ENCODE results near the gene LRRC43.

LRRC43 gene

DNA sequence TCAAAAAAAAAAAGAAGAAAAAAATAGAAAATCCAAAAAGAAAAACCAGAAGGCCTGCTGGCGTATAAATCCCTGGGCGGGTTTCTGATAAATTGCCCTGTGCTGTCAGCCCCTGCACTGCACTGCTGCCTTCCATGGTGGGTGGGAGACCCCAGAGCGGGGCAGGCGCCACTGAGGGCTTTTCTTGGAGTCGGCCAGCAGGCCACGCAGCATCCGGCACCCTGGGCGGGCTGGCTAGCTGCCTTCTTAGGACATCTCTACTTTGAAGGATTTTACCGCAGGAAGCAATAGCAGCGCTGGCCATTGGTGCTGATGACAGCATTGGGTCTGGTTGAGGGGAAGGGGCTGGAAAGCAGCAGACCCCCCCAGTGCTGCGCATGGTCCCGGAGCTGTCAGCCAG, 38.0 kb upstream of the LRRC43 start:
- H3K4me3 ChIP-seq = no peak overlapping the region
- no peak for DNase-seq (ENCODE audit: low spot score)
- TF ChIP-seq CTCF (IDR thresholded peaks at IDR 0.05) = no peak
- no peak overlapping the region for H3K27ac ChIP-seq

DNA sequence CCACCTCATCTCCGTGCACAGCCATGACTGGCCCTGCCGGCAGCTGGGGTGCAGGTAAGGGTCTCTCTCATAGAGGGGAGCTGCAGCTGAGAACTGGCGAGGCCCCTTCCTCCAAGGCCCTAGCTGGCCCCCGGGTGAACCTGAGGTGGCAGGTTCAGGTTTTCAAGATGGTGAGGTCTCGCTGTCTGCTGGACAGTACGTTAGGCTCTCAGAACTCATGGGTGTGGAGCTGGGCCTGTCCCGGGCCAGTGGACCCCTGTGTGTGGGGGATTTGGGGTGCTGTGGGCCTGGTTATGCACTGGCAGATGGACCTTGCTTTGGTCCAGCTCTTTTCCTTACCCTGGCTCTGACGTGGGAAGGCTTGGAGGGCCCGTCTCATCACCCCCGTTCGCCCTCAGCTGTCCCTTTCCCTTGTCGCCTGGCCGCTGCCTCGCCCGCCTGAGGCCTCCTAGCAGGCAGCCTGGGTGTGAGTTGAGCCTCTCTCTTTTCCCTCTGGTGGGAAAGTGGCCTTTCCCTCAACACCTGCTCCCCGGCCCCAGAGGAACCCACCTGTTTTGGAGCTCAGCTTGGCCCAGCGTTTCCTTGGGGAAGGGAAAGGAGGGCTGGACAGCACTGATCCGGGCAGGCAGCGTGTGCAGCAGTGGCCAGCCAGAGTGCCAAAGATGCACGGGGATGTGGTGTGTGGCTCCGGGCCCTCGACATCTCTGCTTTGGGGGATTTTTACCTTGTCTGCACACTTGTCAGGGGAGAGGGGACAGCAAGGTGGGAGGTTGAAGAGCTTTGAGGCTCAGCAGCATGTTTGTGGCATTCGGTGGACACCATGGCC, 37.2 kb upstream of the LRRC43 start:
- no peak for DNase-seq (ENCODE audit: low spot score)
- TF ChIP-seq CTCF (IDR thresholded peaks at IDR 0.05) = no peak
- Histone ChIP-seq H3K27ac (no peak overlapping the region), H3K4me3 (no peak overlapping the region)

GRCh38 chr12:122147514-122148290, 35.2 kb upstream of the LRRC43 start:
- no peak for TF ChIP-seq CTCF (IDR thresholded peaks at IDR 0.05)
- no peak overlapping the region for H3K27ac ChIP-seq
- DNase-seq (ENCODE audit: low spot score) = no peak
- no peak overlapping the region for H3K4me3 ChIP-seq

- Histone ChIP-seq H3K27ac (no peak overlapping the region), H3K4me3 (no peak overlapping the region)
- DNase-seq (ENCODE audit: low spot score) = no peak
- no peak for TF ChIP-seq CTCF (IDR thresholded peaks at IDR 0.05)
Observed at GRCh38 chr12:122148657-122149056, 34.3 kb upstream of the LRRC43 start.

GRCh38 chr12:122150127-122150681, 32.7 kb upstream of the LRRC43 start:
- H3K4me3 ChIP-seq = no peak overlapping the region
- DNase-seq (ENCODE audit: low spot score) = no peak
- no peak overlapping the region for H3K27ac ChIP-seq
- no peak for TF ChIP-seq CTCF (IDR thresholded peaks at IDR 0.05)

DNA sequence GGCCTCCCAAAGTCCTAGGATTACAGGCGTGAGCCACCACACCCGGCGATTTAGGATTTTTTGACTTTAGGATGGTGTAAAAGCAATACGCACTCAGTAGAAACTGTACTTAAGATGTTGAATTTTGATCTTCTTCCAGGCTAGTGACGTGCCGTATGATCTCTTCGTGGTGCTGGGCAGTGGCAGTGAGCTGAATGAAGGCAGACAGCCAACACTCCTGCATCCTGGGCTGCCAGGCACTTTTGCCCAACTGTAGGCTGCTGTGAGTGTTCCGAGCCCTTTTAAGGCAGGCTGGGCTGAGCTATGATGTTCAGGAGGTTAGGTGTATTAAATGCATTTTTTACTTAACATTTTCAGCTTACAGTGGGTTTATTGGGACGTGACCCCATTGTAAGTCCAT, 30.2 kb upstream of the LRRC43 start:
- DNase-seq (ENCODE audit: low spot score) = no peak
- no peak overlapping the region for H3K27ac ChIP-seq
- no peak overlapping the region for H3K4me3 ChIP-seq

More for the DNA sequence above, 30.2 kb upstream of the LRRC43 start:
- no peak for TF ChIP-seq CTCF (IDR thresholded peaks at IDR 0.05)
